Ammon's horn (tissue), 1 donor: ENCODE measurements around the gene FRYL.
"Not testable (repeated sequence)": the region's sequence is repeated elsewhere in the genome, so short reads cannot be mapped to it uniquely, and the experiment has no call there.

Experiments
- DNase-seq: peaks from one replicate; pipeline ENCODE4 v3.0.0-alpha.2; 2016; ENCODE audit warnings: low spot score

FRYL gene

GRCh38 chr4:48779998-48780864 is at the start of gene FRYL:
Gene FRYL, minus strand, starts transcription at chr4:48780279. Its CDS starts 145,869 bp downstream, at chr4:48634410.
- DNase-seq = peak; percentile 100

- DNase-seq = no peak
Observed at GRCh38 chr4:48827622-48828021, 47.5 kb upstream of the FRYL start.

GRCh38 chr4:48821431-48821830 is 41.4 kb upstream of the FRYL start:
- not testable (repeated sequence) for DNase-seq

- no peak for DNase-seq
Observed at GRCh38 chr4:48816971-48817370, 36.9 kb upstream of the FRYL start.

- DNase-seq = not testable (repeated sequence)
Observed at GRCh38 chr4:48816297-48816696, 36.2 kb upstream of the FRYL start.

- no peak for DNase-seq
Observed at GRCh38 chr4:48815483-48815882, 35.4 kb upstream of the FRYL start.

- no peak for DNase-seq
Observed at GRCh38 chr4:48813964-48814363, 33.9 kb upstream of the FRYL start.

GRCh38 chr4:48812866-48813265 is 32.8 kb upstream of the FRYL start:
- no peak for DNase-seq

GRCh38 chr4:48804584-48805301 is 24.7 kb upstream of the FRYL start:
- no peak for DNase-seq

GRCh38 chr4:48801016-48801715 is 21.1 kb upstream of the FRYL start:
- no peak for DNase-seq

- DNase-seq = not testable (repeated sequence)
Observed at GRCh38 chr4:48800155-48800554, 20.1 kb upstream of the FRYL start.

- DNase-seq = no peak
Observed at GRCh38 chr4:48799157-48799556, 19.1 kb upstream of the FRYL start.

GRCh38 chr4:48798117-48798516 is 18.0 kb upstream of the FRYL start:
- DNase-seq = no peak

GRCh38 chr4:48796927-48797679 is 17.0 kb upstream of the FRYL start:
- DNase-seq = no peak

GRCh38 chr4:48796191-48796926 is 16.3 kb upstream of the FRYL start:
- no peak for DNase-seq

- DNase-seq = no peak
Observed at GRCh38 chr4:48795108-48795507, 15.0 kb upstream of the FRYL start.

- DNase-seq = no peak
Observed at GRCh38 chr4:48792348-48793006, 12.4 kb upstream of the FRYL start.

- DNase-seq = no peak
Observed at GRCh38 chr4:48791313-48791712, 11.2 kb upstream of the FRYL start.

GRCh38 chr4:48790561-48790960 is 10.5 kb upstream of the FRYL start:
- DNase-seq = no peak

GRCh38 chr4:48787056-48787455 is 7.0 kb upstream of the FRYL start:
- DNase-seq = peak; percentile 77

- no peak for DNase-seq
Observed at GRCh38 chr4:48786549-48786948, 6.5 kb upstream of the FRYL start.
